Uterus (tissue), 4 donors: ENCODE results near the gene SND1. TPM values are rescaled to one million over a fixed set of nuclear protein-coding genes. Genes with fewer than 3 reads are reported as not detected.

Experiments
- DNase-seq, 2 donors: peaks; one replicate each; pipeline ENCODE4 v3.0.0-alpha.2; 2019 to 2020
- H3K27ac ChIP-seq, 2 donors: fragments of 200-600 bp; sonication (generic); 1 replicate in 1 of 2; 2 replicates in 1 of 2; pipeline ENCODE4 v1.5.1; 2016 to 2018
- H3K27me3 ChIP-seq, 2 donors: fragments of 200-600 bp; sonication (generic); one replicate each; pipeline ENCODE4 v1.5.1; 2018 to 2019; ENCODE audit warnings: control low read depth in 1 of 2
- H3K36me3 ChIP-seq, 2 donors: fragments of 200-600 bp; sonication (generic); one replicate each; pipeline ENCODE4 v1.5.1; 2019; ENCODE audit warnings: control low read depth in 1 of 2
- H3K4me1 ChIP-seq, 2 donors: fragments of 200-600 bp; sonication (generic); one replicate each; pipeline ENCODE4 v1.5.1; 2018 to 2019; ENCODE audit warnings: control low read depth in 1 of 2
- H3K4me3 ChIP-seq, 2 donors: fragments of 200-600 bp; sonication (generic); 1 replicate in 1 of 2; 2 replicates in 1 of 2; pipeline ENCODE4 v1.5.1; 2018 to 2019; ENCODE audit warnings: mild to moderate bottlenecking in 1 of 2
- H3K9me3 ChIP-seq, 2 donors: fragments of 200-600 bp; sonication (generic); one replicate each; pipeline ENCODE4 v1.5.1; 2019; ENCODE audit warnings: control low read depth in 1 of 2
- CTCF ChIP-seq, 4 experiments: fragments of 200-600 bp in 2 of 4; fragments of 450-650 bp in 2 of 4; sonication (generic) in 2 of 4; IDR thresholded peaks; one replicate each; pipeline ENCODE4 v1.5.1; 2016 to 2019; ENCODE audit warnings: antibody characterized with exemption in 4 of 4, mild to moderate bottlenecking in 2 of 4, moderate library complexity in 1 of 4
- POLR2A ChIP-seq, 2 donors: fragments of 450-650 bp; IDR thresholded peaks; one replicate each; pipeline ENCODE4 v1.6.1; 2016; ENCODE audit warnings: antibody characterized with exemption in 2 of 2, mild to moderate bottlenecking in 1 of 2, moderate library complexity in 1 of 2
- intact Hi-C: fragments of 100-400 bp; cut with DNase I; formaldehyde crosslinking; loops from one replicate; pipeline ENCODE4 v1.15.1; 2023; ENCODE audit warnings: low total_unique reads
- total RNA-seq, 4 donors: library from RNA; depleted of rRNA in 3 of 4; stranded (reverse); fragments of >200 nt in 3 of 4; gene quantifications; one replicate each; pipeline versions ENCODE4 v1.1.0 to v1.2.4, GENCODE V29; 2014 to 2023
- donor health status: DM: yes; HTN: yes; CAD: no.

Gene SND1
- total RNA-seq, 4 donors from 2014 or later: 54.8 to 192 (median 117) TPM

- Histone ChIP-seq H3K4me1 (no peaks in the 10 kb centered on the region), H3K4me3 (no peak overlapping the region), H3K36me3 (no peaks in the 10 kb centered on the region), H3K9me3 (no peaks in the 10 kb centered on the region), H3K27ac (no peak overlapping the region), H3K27me3 (no peaks in the 10 kb centered on the region)
- TF ChIP-seq CTCF (IDR thresholded peaks at IDR 0.05) (no peak), POLR2A (IDR thresholded peaks at IDR 0.05) (no peak)
- no peak for DNase-seq
- intact Hi-C loops: no loop called here
Measured at GRCh38 chr7:128112018-128112780, 460.2 kb downstream of the SND1 start.

GRCh38 chr7:128112781-128113221, 460.8 kb downstream of the SND1 start:
- no peak overlapping the region for H3K27ac ChIP-seq
- no peaks in the 10 kb centered on the region for H3K4me1 ChIP-seq
- DNase-seq: no peak
- H3K27me3 ChIP-seq: no peaks in the 10 kb centered on the region
- H3K9me3 ChIP-seq: no peaks in the 10 kb centered on the region
- intact Hi-C loops: no loop called here
- TF ChIP-seq CTCF (IDR thresholded peaks at IDR 0.05) (no peak), POLR2A (IDR thresholded peaks at IDR 0.05) (no peak)
- H3K36me3 ChIP-seq: no peaks in the 10 kb centered on the region
- H3K4me3 ChIP-seq: no peak overlapping the region

- H3K27ac ChIP-seq: no peak overlapping the region
- no peaks in the 10 kb centered on the region for H3K4me1 ChIP-seq
- TF ChIP-seq CTCF (IDR thresholded peaks at IDR 0.05) (no peak), POLR2A (IDR thresholded peaks at IDR 0.05) (no peak)
- H3K27me3 ChIP-seq: no peaks in the 10 kb centered on the region
- DNase-seq: no peak
- H3K4me3 ChIP-seq: no peak overlapping the region
- intact Hi-C loops: no loop called here
- H3K9me3 ChIP-seq: no peaks in the 10 kb centered on the region
- H3K36me3 ChIP-seq: no peaks in the 10 kb centered on the region
Measured at GRCh38 chr7:128113839-128114238, 461.8 kb downstream of the SND1 start.

- intact Hi-C loops: no loop called here
- Histone ChIP-seq H3K27ac (no peak overlapping the region), H3K4me1 (no peaks in the 10 kb centered on the region), H3K27me3 (no peaks in the 10 kb centered on the region), H3K9me3 (no peaks in the 10 kb centered on the region), H3K4me3 (no peak overlapping the region), H3K36me3 (no peaks in the 10 kb centered on the region)
- DNase-seq: no peak
- no peak for TF ChIP-seq POLR2A (IDR thresholded peaks at IDR 0.05)
- no peak for TF ChIP-seq CTCF (IDR thresholded peaks at IDR 0.05)
Measured at GRCh38 chr7:128114806-128115205, 462.8 kb downstream of the SND1 start.

GRCh38 chr7:128115336-128115820, 463.4 kb downstream of the SND1 start:
- no peak overlapping the region for H3K4me3 ChIP-seq
- H3K36me3 ChIP-seq: no peaks in the 10 kb centered on the region
- no peaks in the 10 kb centered on the region for H3K4me1 ChIP-seq
- DNase-seq: peak in 1 of 2 donors; percentile 2
- no peaks in the 10 kb centered on the region for H3K27me3 ChIP-seq
- no peak overlapping the region for H3K27ac ChIP-seq
- no peaks in the 10 kb centered on the region for H3K9me3 ChIP-seq
- TF ChIP-seq CTCF (IDR thresholded peaks at IDR 0.05): no peak
- no peak for TF ChIP-seq POLR2A (IDR thresholded peaks at IDR 0.05)
- intact Hi-C loops: no loop called here
